ENCODE measurements around the gene HABP4. TPM values are rescaled to one million over a fixed set of nuclear protein-coding genes. Genes with fewer than 3 reads are reported as not detected.
A peak's percentile ranks its signal among the peaks of the same experiment; 100 is the strongest.

The HABP4 gene
- total and polyA plus RNA-seq, 9 of the 15 experiments (the other 6 are each of a cell fraction or from before 2014, with no cell fraction given) = 0.38 to 2.4 (median 1.9) TPM

DNA sequence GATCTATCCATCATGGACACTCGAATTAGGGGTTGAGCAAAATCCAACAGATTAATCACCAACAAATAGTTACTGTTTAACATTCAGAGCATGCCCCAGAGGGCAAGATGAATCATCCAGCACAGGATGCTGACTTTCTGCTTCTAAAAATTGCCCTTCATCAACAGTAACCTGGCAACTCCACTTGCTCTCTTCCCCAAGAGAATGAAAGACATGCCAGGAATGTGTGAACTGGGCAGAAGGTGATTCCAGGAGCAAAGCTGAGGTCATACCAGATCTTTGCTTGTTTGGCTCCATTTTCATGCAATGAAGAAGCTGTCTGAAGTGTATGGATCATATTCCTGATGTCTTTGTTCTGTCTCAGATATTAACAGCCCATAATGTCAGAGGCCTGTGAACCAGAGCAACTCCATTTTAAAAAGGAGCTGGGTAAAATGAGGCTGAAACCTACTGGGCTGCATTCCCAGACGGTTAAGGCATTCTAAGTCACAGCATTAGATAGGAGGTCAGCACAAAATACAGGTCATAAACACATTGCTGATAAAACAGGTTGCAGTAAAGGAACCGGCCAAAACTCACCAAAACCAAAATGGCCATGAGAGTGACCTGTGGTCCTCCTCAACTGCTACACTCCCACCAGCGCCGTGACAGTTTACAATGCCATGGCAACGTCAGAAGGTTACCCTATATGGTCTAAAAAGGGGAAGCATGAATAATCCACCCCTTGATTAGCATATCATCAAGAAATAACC is 29.3 kb upstream of the HABP4 start (continued):
- TF ChIP-seq, protein P1, sequence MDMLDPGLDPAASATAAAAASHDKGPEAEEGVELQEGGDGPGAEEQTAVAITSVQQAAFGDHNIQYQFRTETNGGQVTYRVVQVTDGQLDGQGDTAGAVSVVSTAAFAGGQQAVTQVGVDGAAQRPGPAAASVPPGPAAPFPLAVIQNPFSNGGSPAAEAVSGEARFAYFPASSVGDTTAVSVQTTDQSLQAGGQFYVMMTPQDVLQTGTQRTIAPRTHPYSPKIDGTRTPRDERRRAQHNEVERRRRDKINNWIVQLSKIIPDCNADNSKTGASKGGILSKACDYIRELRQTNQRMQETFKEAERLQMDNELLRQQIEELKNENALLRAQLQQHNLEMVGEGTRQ (CRISPR knock-in tag; IDR thresholded peaks at IDR 0.05) = no peak
- TF ChIP-seq NBN (IDR thresholded peaks at IDR 0.05; ENCODE audit: low read depth) = no peak
- no peak for TF ChIP-seq ZC3H4 (CRISPR knock-in tag; IDR thresholded peaks at IDR 0.05; ENCODE audit: borderline replicate concordance)
- TF ChIP-seq, protein P2, sequence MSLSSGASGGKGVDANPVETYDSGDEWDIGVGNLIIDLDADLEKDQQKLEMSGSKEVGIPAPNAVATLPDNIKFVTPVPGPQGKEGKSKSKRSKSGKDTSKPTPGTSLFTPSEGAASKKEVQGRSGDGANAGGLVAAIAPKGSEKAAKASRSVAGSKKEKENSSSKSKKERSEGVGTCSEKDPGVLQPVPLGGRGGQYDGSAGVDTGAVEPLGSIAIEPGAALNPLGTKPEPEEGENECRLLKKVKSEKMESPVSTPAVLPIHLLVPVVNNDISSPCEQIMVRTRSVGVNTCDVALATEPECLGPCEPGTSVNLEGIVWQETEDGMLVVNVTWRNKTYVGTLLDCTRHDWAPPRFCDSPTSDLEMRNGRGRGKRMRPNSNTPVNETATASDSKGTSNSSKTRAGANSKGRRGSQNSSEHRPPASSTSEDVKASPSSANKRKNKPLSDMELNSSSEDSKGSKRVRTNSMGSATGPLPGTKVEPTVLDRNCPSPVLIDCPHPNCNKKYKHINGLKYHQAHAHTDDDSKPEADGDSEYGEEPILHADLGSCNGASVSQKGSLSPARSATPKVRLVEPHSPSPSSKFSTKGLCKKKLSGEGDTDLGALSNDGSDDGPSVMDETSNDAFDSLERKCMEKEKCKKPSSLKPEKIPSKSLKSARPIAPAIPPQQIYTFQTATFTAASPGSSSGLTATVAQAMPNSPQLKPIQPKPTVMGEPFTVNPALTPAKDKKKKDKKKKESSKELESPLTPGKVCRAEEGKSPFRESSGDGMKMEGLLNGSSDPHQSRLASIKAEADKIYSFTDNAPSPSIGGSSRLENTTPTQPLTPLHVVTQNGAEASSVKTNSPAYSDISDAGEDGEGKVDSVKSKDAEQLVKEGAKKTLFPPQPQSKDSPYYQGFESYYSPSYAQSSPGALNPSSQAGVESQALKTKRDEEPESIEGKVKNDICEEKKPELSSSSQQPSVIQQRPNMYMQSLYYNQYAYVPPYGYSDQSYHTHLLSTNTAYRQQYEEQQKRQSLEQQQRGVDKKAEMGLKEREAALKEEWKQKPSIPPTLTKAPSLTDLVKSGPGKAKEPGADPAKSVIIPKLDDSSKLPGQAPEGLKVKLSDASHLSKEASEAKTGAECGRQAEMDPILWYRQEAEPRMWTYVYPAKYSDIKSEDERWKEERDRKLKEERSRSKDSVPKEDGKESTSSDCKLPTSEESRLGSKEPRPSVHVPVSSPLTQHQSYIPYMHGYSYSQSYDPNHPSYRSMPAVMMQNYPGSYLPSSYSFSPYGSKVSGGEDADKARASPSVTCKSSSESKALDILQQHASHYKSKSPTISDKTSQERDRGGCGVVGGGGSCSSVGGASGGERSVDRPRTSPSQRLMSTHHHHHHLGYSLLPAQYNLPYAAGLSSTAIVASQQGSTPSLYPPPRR (CRISPR knock-in tag; IDR thresholded peaks at IDR 0.05; ENCODE audit: borderline replicate concordance) = no peak
- TF ChIP-seq, protein P3, sequence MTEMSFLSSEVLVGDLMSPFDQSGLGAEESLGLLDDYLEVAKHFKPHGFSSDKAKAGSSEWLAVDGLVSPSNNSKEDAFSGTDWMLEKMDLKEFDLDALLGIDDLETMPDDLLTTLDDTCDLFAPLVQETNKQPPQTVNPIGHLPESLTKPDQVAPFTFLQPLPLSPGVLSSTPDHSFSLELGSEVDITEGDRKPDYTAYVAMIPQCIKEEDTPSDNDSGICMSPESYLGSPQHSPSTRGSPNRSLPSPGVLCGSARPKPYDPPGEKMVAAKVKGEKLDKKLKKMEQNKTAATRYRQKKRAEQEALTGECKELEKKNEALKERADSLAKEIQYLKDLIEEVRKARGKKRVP (CRISPR knock-in tag; IDR thresholded peaks at IDR 0.05) = peak; percentile 96
- no peak for TF ChIP-seq PHF20 (IDR thresholded peaks at IDR 0.05; ENCODE audit: partially characterized antibody)
- peak; percentile 59; the same call in 1 of the 2 replicates for TF ChIP-seq BMI1 (IDR thresholded peaks at IDR 0.05; ENCODE audit: low read length)
- TF ChIP-seq GTF2F1 (IDR thresholded peaks at IDR 0.05; ENCODE audit: low read depth, low read length) = no peak
- TF ChIP-seq SIN3B (IDR thresholded peaks at IDR 0.05; ENCODE audit: low read depth) = no peak
- TF ChIP-seq MTA3 (IDR thresholded peaks at IDR 0.05; ENCODE audit: borderline replicate concordance) = 0 out of 2 replicates have a peak, but pooled peaks have one; percentile 41
- no peak for TF ChIP-seq ETV6 (IDR thresholded peaks at IDR 0.05; ENCODE audit: borderline replicate concordance in 1 of 2, low read depth in 2 of 2, low read length in 1 of 2)
- TF ChIP-seq ETV6 (CRISPR knock-in tag; IDR thresholded peaks at IDR 0.05; ENCODE audit: borderline replicate concordance) = no peak
- no peak for TF ChIP-seq MCM7 (IDR thresholded peaks at IDR 0.05)
- peak in 1 of 2 experiments; percentile 98; a peak in 2 of 4 replicates for TF ChIP-seq MAZ (CRISPR knock-in tag; conservative IDR thresholded peaks at IDR 0.05 in 1 of 2, IDR thresholded peaks at IDR 0.05 in 1 of 2)
- TF ChIP-seq POLR2A (conservative IDR thresholded peaks at IDR 0.05) = no peak
- no peak for TF ChIP-seq CBX1 (IDR thresholded peaks at IDR 0.05; ENCODE audit: low read depth)
- TF ChIP-seq GATA2 (CRISPR knock-in tag; IDR thresholded peaks at IDR 0.05) = no peak
